Measurements from ENCODE around the gene ATP1B2. TPM values are rescaled to one million over a fixed set of nuclear protein-coding genes. Genes with fewer than 3 reads are reported as not detected.

The ATP1B2 gene
- polyA plus RNA-seq, 1 experiment: 0.05 TPM

GRCh38 chr17:7677388-7678067 lies 26.8 kb downstream of the ATP1B2 start:
- TF ChIP-seq CTCF (IDR thresholded peaks at IDR 0.05; ENCODE audit: low read depth, low read length): no peak
- no peak overlapping the region for H3K27ac ChIP-seq (ENCODE audit: low read depth, low read length)
- no peak overlapping the region for H3K4me3 ChIP-seq (ENCODE audit: low read depth, low read length)
- H3K9me3 ChIP-seq (ENCODE audit: control insufficient read depth, insufficient read depth, low read length): peaks cover 19% of the 10 kb centered on the region
- DNase-seq (ENCODE audit: low read depth, low spot score): no peak
- no peaks in the 10 kb centered on the region for H3K27me3 ChIP-seq (ENCODE audit: control insufficient read depth, insufficient read depth, low read length)
- POLR2A ChIA-PET: interaction anchor here (0.6 kb wide), 1 partner anchor 75 kb away, joined by 3 read pairs; no protein-coding TSS in a partner anchor
- CTCF ChIA-PET: interaction anchor here (1.0 to 3.0 kb wide), 2 partner anchors 10 to 62 kb away, joined by 4 to 12 read pairs; partner anchors contain the start of gene TP53

GRCh38 chr17:7684851-7685532 lies 34.3 kb downstream of the ATP1B2 start:
- Histone ChIP-seq H3K27ac (ENCODE audit: low read depth, low read length) (peak overlapping the region; percentile 99), H3K4me3 (ENCODE audit: low read depth, low read length) (peak overlapping the region; percentile 97), H3K9me3 (ENCODE audit: control insufficient read depth, insufficient read depth, low read length) (no peaks in the 10 kb centered on the region), H3K27me3 (ENCODE audit: control insufficient read depth, insufficient read depth, low read length) (no peaks in the 10 kb centered on the region)
- POLR2A ChIA-PET: interaction anchor here (1.0 to 4.9 kb wide), 2 partner anchors 26 to 57 kb away, joined by 3 to 40 read pairs; partner anchors contain the start of gene SAT2
- no peak for DNase-seq (ENCODE audit: low read depth, low spot score)
- CTCF ChIA-PET: interaction anchor here (0.6 to 1.5 kb wide), 5 partner anchors 12 to 96 kb away, joined by 3 to 6 read pairs (median 3); no protein-coding TSS in a partner anchor
- no peak for TF ChIP-seq CTCF (IDR thresholded peaks at IDR 0.05; ENCODE audit: low read depth, low read length)

DNA sequence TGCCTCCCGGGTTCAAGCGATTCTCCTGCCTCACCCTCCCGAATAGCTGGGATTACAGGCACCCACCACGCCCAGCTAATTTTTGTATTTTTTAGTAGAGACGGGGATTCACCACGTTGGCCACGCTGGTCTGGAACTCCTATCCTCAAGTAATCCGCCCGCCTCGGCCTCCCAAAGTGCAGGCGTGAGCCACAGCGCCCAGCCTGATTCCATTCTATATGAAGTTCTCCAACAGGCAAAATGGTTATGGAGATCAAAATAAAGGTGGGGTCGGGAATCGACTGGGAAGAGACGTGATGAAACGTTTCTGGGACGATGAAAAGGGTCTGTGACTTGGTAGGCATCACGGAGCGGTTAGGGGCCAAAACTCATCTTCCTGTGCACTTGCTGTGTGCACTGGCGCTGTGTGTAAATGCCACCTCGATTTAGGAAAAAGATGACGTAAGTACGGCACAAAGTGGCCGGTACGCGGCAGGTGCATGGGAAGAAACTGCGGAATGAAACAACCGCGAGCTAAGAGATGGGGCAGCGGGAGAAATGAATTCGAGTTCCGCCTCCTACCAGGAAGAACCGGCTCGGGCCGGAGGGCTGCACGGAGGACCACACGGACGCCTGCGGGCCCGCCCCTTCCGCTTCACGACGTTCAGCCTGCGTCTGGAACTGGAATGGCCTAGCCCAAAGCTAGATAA lies 35.0 kb downstream of the ATP1B2 start:
- H3K27ac ChIP-seq (ENCODE audit: low read depth, low read length): peak overlapping the region; percentile 99
- ChIA-PET CTCF (interaction anchor here (0.5 to 6.0 kb wide), 10 partner anchors 13 to 96 kb away, joined by 3 to 134 read pairs (median 5); partner anchors contain the start of gene SHBG), POLR2A (interaction anchor here (0.6 to 4.9 kb wide), 16 partner anchors 18 to 452 kb away, joined by 3 to 40 read pairs (median 4); partner anchors contain the start of genes ATP1B2, CD68, DVL2 and FXR2)
- H3K27me3 ChIP-seq (ENCODE audit: control insufficient read depth, insufficient read depth, low read length): no peaks in the 10 kb centered on the region
- no peak for TF ChIP-seq CTCF (IDR thresholded peaks at IDR 0.05; ENCODE audit: low read depth, low read length)
- peak overlapping the region; percentile 97 for H3K4me3 ChIP-seq (ENCODE audit: low read depth, low read length)
- DNase-seq (ENCODE audit: low read depth, low spot score): peak; percentile 76
- no peaks in the 10 kb centered on the region for H3K9me3 ChIP-seq (ENCODE audit: control insufficient read depth, insufficient read depth, low read length)

DNA sequence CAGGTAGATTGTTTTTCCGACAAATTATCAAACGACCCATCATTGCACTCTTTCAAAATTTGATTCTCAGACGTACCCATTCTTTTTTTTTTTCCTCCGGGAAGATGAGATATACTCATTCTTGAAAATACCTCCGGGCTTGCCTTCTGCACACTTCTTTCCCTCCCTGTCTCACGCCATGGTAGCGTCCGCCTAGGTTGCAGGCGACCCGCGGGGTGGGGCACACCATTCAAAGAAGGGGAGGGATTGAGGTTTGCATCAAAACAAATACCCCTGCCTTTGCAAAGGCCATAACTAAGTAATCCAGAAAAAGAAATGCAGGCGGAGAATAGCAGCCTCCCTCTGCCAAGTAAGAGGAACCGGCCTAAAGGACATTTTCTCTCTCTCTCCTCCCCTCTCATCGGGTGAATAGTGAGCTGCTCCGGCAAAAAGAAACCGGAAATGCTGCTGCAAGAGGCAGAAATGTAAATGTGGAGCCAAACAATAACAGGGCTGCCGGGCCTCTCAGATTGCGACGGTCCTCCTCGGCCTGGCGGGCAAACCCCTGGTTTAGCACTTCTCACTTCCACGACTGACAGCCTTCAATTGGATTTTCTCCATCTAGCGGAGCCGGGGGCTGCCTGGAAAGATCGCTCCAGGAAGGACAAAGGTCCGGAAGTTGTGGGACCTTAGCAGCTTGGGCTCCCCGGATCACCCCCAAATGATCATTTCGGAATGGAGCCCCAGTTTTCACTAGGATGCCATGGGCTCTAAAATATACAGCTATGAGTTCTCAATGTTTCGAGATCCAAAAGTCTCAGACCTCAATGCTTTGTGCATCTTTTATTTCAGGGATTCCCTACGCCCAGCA lies 35.7 kb downstream of the ATP1B2 start:
- no peak for TF ChIP-seq CTCF (IDR thresholded peaks at IDR 0.05; ENCODE audit: low read depth, low read length)
- ChIA-PET POLR2A (interaction anchor here (0.6 to 4.9 kb wide), 18 partner anchors 19 to 283 kb away, joined by 3 to 40 read pairs (median 4); partner anchors contain the start of genes ATP1B2, CD68, FXR2 and MPDU1), CTCF (interaction anchor here (0.6 to 6.0 kb wide), 18 partner anchors 8 to 171 kb away, joined by 4 to 134 read pairs (median 12); partner anchors contain the start of genes ATP1B2, FXR2, SAT2 and SHBG)
- Histone ChIP-seq H3K4me3 (ENCODE audit: low read depth, low read length) (peak overlapping the region; percentile 97), H3K9me3 (ENCODE audit: control insufficient read depth, insufficient read depth, low read length) (no peaks in the 10 kb centered on the region), H3K27ac (ENCODE audit: low read depth, low read length) (peak overlapping the region; percentile 99), H3K27me3 (ENCODE audit: control insufficient read depth, insufficient read depth, low read length) (no peaks in the 10 kb centered on the region)
- peak; percentile 55 for DNase-seq (ENCODE audit: low read depth, low spot score)
